ENCODE measurements around the gene GADD45A. TPM values are rescaled to one million over a fixed set of nuclear protein-coding genes. Genes with fewer than 3 reads are reported as not detected.

Gene GADD45A
- total RNA-seq, 1 experiment from 2014 or later = 34.5 TPM

Other genes with a start within 250 kb of the GADD45A start
- 20.7 to 23.7 TPM (median 21.9 TPM) in 3 replicates for gene GNG12, start 148.3 kb downstream of the GADD45A start, total RNA-seq (2021)

Measured in WTC11 (cell line).